Measurements from ENCODE around the gene TTC32.

TTC32 gene

GRCh38 chr2:19874726-19875125 lies 27.1 kb downstream of the TTC32 start:
- no peak for DNase-seq

GRCh38 chr2:19873014-19873413 lies 28.8 kb downstream of the TTC32 start:
- no peak for DNase-seq

GRCh38 chr2:19872302-19872701 lies 29.5 kb downstream of the TTC32 start:
- DNase-seq = no peak

GRCh38 chr2:19871836-19872235 lies 29.9 kb downstream of the TTC32 start:
- no peak for DNase-seq

- DNase-seq = no peak
These were observed 31.0 kb downstream of the TTC32 start for GRCh38 chr2:19870792-19871191.

GRCh38 chr2:19868701-19869580 lies 32.8 kb downstream of the TTC32 start:
- peak; percentile 26 to 70 (median 49) for DNase-seq

- DNase-seq = no peak
These were observed 33.6 kb downstream of the TTC32 start for GRCh38 chr2:19868224-19868623.

- DNase-seq = no peak
These were observed 35.0 kb downstream of the TTC32 start for GRCh38 chr2:19866771-19867170.

GRCh38 chr2:19865151-19865550 lies 36.6 kb downstream of the TTC32 start:
- DNase-seq = no peak

GRCh38 chr2:19864381-19864780 lies 37.4 kb downstream of the TTC32 start:
- DNase-seq = no peak

GRCh38 chr2:19863303-19864041 lies 38.3 kb downstream of the TTC32 start:
- DNase-seq = peak; percentile 35 to 63 (median 56)

- DNase-seq = no peak
These were observed 40.0 kb downstream of the TTC32 start for GRCh38 chr2:19861813-19862212.

GRCh38 chr2:19860022-19860421 lies 41.8 kb downstream of the TTC32 start:
- no peak for DNase-seq

GRCh38 chr2:19859565-19859964 lies 42.2 kb downstream of the TTC32 start:
- DNase-seq = no peak

- DNase-seq = no peak
These were observed 44.0 kb downstream of the TTC32 start for GRCh38 chr2:19857806-19858205.

GRCh38 chr2:19857100-19857499 lies 44.7 kb downstream of the TTC32 start:
- DNase-seq = no peak

- no peak for DNase-seq
These were observed 46.0 kb downstream of the TTC32 start for GRCh38 chr2:19855542-19856431.

GRCh38 chr2:19854596-19855541 lies 46.9 kb downstream of the TTC32 start:
- DNase-seq = no peak

- DNase-seq = no peak
These were observed 50.6 kb downstream of the TTC32 start for GRCh38 chr2:19851116-19851695.

GRCh38 chr2:19850056-19851050 lies 51.4 kb downstream of the TTC32 start:
- no peak for DNase-seq
